HG03066 (cell line): ENCODE data around the gene SLC17A7.

Experiments
- ATAC-seq: cut with Tn5 transposase; IDR thresholded peaks from one replicate; pipeline ENCODE4 v1.9.1; 2021; ENCODE audit warnings: low read depth; ENCODE audit not compliant: unreplicated experiment

The SLC17A7 gene

DNA sequence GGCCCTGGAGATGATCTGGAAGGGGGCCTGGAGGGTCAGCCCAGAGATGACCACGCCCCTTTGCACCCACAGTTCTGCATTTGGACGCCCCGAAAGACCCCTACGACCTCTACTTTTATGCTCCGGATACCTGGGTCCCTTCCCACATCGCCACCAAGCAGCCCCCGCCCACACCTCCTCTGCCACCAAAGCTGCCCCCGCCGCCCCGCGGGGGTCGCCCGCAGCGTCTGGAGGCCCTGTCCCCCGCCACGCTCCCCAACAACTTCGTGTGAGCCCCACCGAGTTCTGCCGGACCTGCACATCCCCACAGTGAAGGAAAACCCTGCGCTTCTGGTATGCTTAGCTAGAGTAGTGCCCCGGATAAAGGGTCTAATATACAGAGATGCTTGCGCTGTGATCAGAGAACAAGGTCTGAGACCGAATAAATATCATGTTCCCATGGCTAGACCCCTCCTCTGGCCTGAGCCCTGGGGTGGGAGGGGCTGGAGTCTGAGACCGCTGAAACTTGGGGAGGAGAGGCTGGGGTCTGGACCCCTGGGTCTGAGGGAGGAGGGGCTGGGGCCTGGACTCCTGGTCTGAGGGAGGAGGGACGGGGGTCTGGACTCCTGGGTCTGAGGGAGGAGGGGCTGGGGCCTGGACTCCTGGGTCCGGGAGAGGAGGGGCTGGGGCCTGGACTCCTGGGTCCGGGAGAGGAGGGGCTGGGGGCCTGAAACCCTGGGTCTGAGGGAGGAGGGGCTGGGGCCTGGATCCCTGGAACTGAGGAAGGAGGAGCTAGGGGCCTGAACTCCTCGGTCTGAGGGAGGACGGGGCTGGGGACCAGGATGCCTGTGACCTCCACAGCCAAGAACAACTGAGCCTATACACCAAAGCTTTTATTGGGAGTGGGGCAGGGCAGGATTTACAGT is 12.5 kb downstream of the SLC17A7 start:
- ATAC-seq = no peak

DNA sequence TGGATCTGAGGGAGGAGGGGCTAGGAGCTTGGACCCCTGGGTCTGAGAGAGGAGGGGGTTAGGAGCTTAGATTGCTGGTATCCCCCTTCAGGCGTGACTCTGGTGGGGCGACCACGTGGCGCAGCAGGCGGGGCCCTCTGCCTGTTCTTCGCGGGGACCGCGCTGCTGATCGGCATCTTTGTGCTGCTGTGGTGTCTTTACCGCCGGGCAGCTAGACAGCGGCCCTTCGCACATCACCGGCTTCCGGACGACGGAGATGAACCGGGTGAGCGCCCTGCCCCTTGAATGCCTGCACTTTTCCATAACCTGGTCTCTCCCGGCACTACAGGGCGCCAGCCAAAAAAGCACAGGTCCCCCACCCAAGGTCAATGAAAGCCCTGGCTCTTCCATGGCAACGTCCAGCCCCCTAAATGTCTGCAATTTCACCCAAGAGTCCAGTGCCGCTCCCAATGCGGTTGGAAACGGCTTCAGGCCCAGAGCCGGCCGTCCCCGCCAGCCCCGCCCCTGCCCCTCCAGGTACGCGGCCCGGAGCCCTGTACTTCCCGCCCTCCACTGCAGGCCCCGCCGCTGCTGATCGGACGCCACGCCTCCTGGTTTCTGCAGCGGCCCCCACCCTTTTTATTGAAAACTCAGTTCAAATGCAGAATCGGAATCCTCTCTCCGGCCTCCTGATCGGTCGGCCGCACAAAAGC is 13.3 kb downstream of the SLC17A7 start:
- ATAC-seq = no peak

DNA sequence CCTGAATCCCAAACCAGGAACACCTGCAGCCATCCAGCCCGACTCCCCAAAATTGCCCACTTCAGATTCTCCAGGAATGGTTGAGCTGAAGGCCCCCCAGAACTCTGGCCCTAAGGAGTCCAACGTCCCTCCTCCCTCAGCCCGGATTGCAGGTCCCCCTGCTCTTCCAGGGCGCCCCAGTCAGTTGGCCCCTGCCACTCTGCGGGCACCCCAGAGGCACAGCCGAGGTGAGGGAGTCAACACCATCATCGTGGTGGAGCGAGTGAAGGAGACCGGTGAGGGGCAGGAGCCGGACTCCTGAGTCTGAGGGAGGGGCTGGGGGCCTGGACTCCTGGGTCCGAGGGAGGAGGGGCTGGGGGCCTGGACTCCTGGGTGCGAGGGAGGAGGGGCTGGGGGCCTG is 14.0 kb downstream of the SLC17A7 start:
- ATAC-seq = no peak

DNA sequence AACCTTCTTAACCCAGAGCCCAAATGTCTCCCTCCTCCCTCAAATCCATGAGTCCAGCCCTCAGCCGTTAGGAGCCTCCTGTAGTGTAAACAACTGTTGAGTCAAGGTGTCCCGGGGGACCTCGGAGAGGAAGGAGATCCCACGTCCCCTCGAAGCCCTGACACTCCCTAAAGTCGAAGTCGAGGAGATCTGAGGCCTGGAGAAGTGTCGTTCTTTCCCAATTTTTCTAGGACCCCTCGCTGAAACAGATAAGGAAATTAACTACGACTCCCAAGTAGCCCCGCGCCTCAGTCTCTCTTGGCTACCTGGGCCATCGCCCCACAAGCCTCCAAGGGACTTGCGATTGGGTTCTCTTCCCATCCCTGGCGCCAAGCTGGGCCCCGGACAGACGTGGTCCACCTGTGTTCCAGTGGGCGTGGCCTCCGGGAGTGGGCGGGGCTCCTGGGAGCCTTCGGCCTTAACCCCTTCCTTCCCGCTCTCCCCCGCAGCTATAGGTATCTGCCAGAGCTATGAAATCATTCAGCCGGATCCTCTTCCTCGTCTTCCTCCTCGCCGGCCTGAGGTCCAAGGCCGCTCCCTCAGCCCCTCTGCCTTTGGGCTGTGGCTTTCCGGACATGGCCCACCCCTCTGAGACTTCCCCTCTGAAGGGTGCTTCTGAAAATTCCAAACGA is 15.3 kb downstream of the SLC17A7 start:
- ATAC-seq = no peak

DNA sequence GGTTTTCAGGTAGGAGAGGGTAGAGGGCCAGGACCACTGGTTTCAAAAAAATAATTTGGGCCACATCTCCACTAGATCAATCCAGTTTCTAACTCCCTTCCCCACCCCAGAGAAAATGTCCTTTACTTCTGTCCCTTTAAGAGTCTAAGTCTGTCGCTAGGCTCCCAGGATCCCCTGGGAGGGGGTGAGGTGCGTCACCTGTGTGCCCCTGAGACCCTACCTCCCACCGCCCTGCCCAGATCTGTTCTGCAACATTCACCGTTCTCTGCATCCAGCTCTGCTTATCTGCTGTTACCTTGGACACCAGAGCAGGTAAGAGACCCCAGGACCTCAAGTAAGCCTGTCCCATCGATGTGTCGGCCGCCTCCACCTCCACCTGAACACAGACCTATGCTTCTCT is 16.1 kb downstream of the SLC17A7 start, which contains the start of gene GFY:
GFY (plus strand) TSS at position 211 of the 400 bp plus-strand sequence. CDS start 1,043 bp downstream, outside the sequence.
- no peak for ATAC-seq

DNA sequence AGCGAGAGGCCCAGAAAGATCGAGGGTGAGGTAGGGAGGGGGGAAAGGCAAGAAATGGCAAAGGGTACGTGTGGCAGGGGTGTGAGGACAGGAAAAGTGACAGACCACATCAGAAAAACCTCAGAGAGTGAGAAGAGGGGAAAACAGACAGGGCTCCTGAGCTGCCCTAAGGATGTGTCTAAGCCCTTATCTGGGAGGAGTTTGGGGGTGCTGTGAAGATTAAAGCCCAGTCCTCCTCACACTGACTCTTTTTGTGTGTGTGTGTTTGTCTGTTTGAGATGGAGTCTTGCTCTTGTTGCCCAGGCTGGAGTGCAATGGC is 17.4 kb downstream of the SLC17A7 start:
- ATAC-seq = no peak

DNA sequence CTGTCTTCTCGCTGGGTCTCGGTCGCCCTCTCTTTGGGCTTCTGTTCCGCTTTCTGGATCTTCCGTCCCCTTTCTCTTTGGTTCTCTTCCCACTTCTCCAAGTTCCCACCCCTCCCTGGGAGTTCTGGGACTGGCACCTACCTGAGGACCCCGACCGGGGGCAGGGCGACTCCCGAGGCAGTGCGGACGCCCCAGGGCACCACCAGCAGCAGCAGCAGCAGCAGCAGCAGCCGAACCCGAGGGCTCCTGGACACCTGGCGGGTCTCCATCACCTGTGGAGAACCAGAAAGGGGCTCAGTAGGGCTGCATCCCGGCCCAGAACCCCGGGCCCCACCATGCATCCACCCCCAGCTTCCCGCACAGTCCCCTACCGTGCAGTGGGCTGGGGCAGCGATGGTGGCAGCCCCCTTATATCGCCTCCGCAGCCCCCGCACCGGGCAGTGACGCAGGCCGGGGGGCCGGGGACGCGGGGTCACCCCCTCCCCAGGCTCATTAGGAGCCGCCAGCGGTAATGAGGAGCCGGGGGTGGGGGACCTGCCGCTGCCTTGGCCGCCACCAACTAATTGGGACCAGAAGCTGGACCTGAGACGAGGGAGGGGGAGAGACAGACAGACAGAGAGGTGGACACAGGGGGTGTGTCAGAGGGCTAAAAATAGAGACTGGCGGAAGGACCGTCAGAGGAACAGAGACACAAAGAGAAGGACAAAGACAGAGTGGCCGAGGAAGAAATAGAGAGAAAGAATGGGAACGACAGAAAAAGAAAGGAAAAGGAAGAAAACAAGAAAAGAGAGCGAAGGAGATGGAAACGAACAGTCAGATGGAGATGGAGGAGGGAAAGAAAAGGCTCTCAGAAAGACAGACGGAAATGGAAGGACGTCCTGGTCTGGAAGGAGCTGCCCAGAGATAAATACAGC is 18.0 kb downstream of the SLC17A7 start, which contains the start of gene PTH2:
PTH2 (minus strand) TSS at position 371 of the 914 bp plus-strand sequence; CDS start at position 269, 102 bp downstream.
- no peak for ATAC-seq

DNA sequence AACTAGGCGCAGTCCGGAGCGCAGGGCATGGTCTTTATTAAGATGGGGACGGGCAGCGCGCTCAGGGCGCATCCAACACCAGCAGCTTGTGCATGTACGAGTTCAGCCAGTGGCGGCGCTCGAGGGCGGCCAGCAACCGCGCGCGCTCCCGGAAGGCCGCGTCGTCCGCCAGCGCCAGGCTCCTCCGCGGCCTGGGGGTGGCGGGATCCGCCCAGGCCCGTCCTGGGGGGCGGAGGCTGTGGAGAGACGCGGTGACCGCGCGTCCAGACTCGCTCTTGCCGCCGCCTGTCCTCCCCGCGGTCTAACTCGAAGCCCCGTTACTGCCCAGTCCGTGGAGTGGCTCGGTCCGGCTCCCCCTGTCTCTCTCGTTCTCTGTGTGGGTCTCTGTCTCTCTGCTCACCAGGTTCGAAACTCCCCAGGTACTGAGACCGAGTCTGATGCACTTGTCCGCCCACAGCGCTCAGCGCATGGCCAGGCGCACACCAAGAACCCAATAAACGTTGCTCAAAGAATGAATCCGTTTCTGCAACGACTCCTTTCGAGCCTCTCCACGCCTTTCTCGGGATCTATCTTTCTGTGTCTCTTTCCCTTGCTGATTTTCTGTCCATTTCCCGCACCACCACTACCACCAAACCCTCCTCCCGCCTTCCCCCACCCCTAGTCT is 18.8 kb downstream of the SLC17A7 start:
- ATAC-seq = no peak

DNA sequence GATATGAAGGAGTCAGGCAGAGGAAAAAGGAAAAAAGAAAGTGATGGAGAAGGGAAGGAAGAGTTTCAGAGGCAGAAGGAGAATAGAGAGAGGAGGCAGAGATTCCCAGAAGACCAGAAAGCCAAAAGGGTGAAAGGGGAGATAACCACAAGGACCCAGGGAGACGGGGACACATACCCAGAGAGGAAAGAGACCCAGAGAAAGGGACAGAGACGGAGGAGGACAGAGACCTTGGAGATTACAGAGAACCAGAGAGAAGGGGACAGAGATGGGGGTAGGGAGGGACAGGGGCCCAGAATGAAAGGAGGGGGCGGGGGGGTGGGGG is 19.5 kb downstream of the SLC17A7 start:
- no peak for ATAC-seq

DNA sequence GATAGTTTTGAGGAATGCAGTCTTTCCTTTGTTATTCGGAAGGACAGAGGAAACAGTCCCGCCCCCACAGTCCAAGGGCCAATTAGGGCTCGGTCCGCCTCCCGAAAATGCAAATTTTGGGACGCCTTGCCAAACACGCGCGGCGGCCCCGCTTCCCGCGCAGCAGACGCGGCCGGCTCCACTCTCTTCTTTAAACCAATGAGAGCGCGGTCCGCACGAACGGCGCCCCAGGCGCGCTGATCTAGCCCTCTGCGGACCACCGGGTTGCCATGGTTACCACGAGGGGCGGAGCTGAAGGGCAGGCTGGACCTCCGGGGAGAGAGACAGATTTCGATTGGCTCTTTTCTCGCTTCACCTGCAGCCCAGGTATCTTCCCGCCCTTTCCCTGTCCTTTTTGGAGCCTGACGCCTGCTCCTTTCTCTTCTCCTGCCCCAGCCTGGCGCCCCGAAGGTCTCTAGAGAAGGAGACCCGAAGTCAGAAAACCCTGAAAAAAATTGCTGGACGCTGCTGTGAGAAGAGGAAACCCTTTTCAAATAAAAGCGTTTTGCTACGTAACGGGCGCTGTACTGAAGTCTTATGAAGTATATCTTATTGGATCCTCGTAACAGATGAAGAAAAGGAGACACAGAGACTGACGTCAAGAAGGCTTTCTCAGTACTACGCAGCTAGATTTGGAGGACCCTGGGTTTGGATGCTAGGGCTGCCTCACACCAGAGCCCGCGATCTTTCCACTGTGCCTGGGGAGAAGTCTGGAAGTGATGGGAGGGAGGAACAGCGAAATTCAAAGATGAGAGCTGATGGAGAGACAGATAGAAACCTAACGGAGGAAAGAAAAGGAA is 20.1 kb downstream of the SLC17A7 start:
- ATAC-seq = no peak

DNA sequence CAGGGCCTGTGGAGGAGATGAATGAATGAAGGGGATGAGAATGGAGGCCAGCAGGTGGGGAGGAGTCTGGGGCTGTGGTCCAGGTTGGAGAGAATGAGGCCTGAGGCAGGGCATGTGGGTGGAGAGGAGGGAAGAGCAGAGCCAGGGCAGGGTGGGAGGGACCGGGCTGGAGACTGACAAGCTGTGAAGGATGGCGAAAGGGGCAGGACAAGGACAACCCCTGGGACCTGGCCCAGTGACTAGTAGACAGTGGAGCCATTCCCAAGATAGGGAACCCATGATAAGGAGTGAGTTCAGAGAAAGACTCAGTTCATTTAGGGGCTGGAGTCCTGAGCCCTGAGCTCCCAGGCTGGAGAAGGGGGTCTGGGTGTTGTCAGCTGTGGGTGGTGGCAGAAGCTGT is 21.1 kb downstream of the SLC17A7 start:
- no peak for ATAC-seq

DNA sequence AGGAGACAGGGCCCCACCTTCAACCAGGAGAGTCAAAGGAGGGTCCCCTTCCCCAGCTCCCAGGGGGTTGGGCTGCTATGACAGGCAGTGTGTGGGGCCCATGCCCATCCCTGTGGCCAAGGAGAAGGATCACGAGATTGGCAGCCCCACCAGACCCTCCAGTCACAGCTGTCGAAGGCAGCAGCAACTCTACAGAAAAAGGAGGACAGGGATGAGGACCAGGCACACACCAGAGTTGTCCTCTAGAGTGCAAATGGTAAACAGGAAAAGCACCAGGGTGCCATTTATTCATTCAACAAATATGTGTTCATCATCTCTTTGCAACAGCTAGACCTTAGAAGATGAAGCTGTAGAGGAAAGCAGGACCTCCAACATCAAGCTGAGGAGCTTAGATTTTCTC is 22.2 kb downstream of the SLC17A7 start:
- no peak for ATAC-seq

DNA sequence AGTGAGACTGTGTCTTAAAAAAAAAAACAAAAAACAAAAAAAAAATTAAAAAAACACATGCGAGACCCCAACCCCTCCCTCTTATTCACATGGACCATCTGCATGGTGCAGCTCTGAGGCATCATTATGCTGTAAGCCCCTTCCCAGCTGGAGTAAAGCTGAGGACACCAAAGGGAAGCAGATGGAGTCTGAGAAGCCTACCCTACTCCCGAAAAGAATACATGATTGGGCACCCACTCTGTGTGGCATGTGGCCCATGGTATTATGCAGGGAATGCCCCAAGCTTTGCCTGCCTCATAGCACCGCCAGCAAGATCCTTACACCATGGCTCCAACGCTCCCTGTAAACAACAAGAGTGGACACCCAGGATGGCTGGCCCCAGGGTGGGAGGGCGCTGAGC is 22.8 kb downstream of the SLC17A7 start:
- ATAC-seq = no peak

DNA sequence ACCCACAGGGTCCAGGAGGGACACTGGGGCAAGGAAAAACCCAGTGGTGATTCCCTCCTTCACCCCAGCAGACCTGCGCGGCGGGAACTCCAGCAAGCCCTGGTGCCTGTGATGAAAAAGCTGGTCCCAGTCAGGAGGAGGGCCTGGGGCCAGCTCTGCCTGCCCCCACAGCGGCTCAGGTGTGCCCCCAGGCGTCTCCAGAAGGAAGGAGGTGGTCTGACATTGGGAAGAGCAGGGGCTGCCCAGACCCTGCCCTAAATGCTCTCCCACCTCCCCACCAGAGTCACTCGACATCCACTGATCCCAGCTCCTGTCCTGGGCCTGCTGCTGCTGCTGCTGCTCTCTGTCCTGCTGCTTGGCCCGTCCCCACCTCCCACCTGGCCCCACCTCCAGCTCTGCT is 24.2 kb downstream of the SLC17A7 start:
- no peak for ATAC-seq

DNA sequence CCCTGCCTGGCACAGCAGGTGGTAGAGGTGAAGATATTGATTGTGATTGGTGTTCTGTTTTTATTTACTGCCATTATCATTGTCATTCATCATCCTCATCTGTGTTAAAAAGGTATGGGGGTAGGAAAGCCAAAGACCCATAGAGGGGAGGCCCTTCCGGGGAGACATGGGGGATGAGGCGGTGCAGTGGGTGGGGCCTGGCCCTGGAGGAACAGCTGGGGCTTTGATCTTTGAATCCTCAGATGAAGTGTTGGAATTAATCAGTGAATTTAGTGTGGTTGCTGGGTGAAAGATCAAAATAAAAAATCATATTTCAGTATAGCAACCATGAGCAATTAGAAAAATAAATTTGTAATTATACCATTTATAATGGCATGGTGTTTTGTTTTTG is 25.5 kb downstream of the SLC17A7 start:
- ATAC-seq = no peak

DNA sequence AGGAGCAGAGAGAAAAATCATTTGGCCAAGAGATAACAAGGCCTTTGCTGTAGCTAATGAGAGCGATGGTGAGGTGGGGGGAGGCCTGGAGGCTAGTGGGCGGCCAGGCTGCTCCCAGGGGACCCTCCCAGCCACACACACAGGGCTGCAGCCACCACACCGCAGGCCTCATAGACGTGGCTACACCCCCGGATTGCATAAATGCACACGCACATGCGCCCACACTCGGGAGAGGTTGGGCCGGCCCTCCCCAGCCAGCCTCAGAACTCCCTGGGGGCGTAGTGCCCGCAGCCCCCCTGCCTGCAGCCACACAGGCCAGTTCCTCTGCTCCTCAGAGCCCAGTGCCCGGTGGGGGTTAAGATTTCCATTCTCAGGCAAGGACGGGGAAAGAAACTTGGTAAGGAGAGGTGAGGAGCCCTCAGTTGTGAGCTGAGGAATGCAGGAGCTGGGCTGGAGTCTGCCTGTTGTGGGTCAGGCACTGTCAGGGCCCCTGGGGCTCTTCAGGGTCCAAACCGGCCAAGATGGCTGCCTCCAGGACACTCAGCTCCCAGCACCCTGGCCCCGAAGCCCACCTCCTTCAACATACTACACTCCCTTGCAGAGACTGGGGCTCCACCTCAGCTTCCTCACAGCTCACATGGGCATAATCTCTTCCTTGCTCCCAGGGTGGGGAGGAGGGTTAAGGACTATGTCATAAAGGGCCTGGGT is 26.1 kb downstream of the SLC17A7 start:
- ATAC-seq = no peak

DNA sequence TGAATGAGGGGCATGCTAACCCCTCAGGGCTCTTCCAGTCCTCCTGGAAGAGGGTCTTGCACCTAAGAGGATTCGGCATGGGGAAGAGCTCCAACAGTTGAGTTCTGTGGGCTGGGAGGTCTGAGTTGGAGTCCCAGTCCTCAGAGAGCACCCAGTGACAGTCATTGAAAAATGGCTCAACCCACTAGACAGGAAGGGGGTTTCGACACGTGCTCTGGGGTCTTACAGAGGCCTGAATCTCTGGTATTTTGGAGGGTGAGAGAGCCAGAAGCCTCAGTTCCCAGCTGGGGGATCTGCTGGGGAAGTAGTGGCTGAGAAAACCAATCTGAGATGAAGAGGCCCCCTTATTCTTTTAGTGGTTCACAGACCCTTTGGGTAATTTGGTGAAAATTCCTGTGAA is 27.1 kb downstream of the SLC17A7 start:
- ATAC-seq = no peak

DNA sequence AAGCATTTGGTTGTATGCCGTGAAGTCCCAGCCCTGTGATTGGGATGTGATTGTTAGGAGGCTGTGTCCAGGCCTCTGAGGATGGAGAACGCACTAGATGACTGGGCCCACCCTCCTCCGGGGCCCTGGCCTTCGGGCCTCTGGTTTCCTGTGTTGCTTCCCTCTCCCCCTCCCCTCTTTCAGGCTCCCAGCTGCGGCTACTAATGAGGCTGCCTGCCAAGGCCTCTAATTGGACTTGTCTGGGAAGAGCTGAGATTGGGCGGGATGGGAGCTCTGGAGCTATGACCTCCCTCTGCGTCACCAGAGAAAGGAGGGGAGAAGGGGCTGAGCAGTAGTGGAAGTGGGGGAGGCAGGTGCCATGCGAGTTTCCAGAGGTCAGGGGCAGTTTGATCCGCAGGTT is 28.0 kb downstream of the SLC17A7 start:
- no peak for ATAC-seq
